HepG2 (cell line): ENCODE results near the gene TEKT1. TPM values are rescaled to one million over a fixed set of nuclear protein-coding genes. Genes with fewer than 3 reads are reported as not detected.

Experiments
- AKAP8 ChIP-seq: sonication (generic); formaldehyde crosslinking; IDR thresholded peaks from 2 replicates; pipeline ENCODE4 v1.5.1; 2020; ENCODE audit warnings: mild to moderate bottlenecking, missing genetic modification reagents
- DMAP1 ChIP-seq: IDR thresholded peaks from 2 replicates; pipeline ENCODE4 v1.6.1; 2016
- DNMT1 ChIP-seq: sonication (generic); formaldehyde crosslinking; IDR thresholded peaks from 2 replicates; pipeline ENCODE4 v1.5.1; 2020; ENCODE audit warnings: mild to moderate bottlenecking, missing genetic modification reagents
- DPF2 ChIP-seq: sonication (generic); formaldehyde crosslinking; IDR thresholded peaks from 2 replicates; pipeline ENCODE4 v1.4.0; 2020; ENCODE audit warnings: mild to moderate bottlenecking, low read depth, missing genetic modification reagents, borderline replicate concordance
- FOXA1 ChIP-seq, 2 experiments: fragments of 450-650 bp in 1 of 2; sonication (generic) in 1 of 2; formaldehyde crosslinking in 1 of 2; IDR thresholded peaks; 2 replicates each; pipeline versions ENCODE4 v1.4.0 to v1.6.1; 2016 to 2020; ENCODE audit warnings: missing genetic modification reagents in 1 of 2
- GMEB2 ChIP-seq: IDR thresholded peaks from 2 replicates; pipeline ENCODE4 v1.6.1; 2016; ENCODE audit warnings: missing biosample characterization, missing genetic modification reagents, low read depth
- GZF1 ChIP-seq: sonication (generic); formaldehyde crosslinking; IDR thresholded peaks from 2 replicates; pipeline ENCODE4 v1.5.1; 2020; ENCODE audit warnings: mild to moderate bottlenecking, missing genetic modification reagents
- HMGXB3 ChIP-seq: sonication (generic); formaldehyde crosslinking; IDR thresholded peaks from 2 replicates; pipeline ENCODE4 v1.4.0; 2020; ENCODE audit warnings: missing genetic modification reagents, borderline replicate concordance
- NCOA2 ChIP-seq: sonication (generic); formaldehyde crosslinking; IDR thresholded peaks from 2 replicates; pipeline ENCODE4 v1.8.0; 2022; ENCODE audit warnings: inconsistent platforms
- NR0B2 ChIP-seq: sonication (generic); formaldehyde crosslinking; IDR thresholded peaks from 2 replicates; pipeline ENCODE4 v1.4.0; 2020; ENCODE audit warnings: mild to moderate bottlenecking, missing genetic modification reagents
- SOX5 ChIP-seq: IDR thresholded peaks from 2 replicates; pipeline ENCODE4 v1.6.1; 2016; ENCODE audit warnings: borderline replicate concordance
- THAP7 ChIP-seq: sonication (generic); formaldehyde crosslinking; IDR thresholded peaks from 2 replicates; pipeline ENCODE4 v1.8.1; 2023; ENCODE audit warnings: mild to moderate bottlenecking, missing genetic modification reagents
- ZC3H13 ChIP-seq: sonication (generic); formaldehyde crosslinking; IDR thresholded peaks from 2 replicates; pipeline ENCODE4 v1.8.1; 2023; ENCODE audit warnings: mild to moderate bottlenecking, missing genetic modification reagents, moderate library complexity
- ZFP91 ChIP-seq: sonication (generic); formaldehyde crosslinking; IDR thresholded peaks from 2 replicates; pipeline ENCODE4 v1.9.0; 2022; ENCODE audit warnings: missing genetic modification reagents, mild to moderate bottlenecking, borderline replicate concordance
- ZNF292 ChIP-seq: sonication (generic); formaldehyde crosslinking; IDR thresholded peaks from 2 replicates; pipeline ENCODE4 v1.8.1; 2022; ENCODE audit warnings: mild to moderate bottlenecking, low read depth, missing genetic modification reagents, borderline replicate concordance
- ZNF547 ChIP-seq: sonication (generic); formaldehyde crosslinking; IDR thresholded peaks from 2 replicates; pipeline ENCODE4 v1.5.1; 2020; ENCODE audit warnings: mild to moderate bottlenecking, missing genetic modification reagents
- ZNF577 ChIP-seq: sonication (generic); formaldehyde crosslinking; IDR thresholded peaks from 2 replicates; pipeline ENCODE4 v1.4.0; 2020; ENCODE audit warnings: mild to moderate bottlenecking, low read depth, missing genetic modification reagents, borderline replicate concordance
- ZNF780A ChIP-seq: sonication (generic); formaldehyde crosslinking; IDR thresholded peaks from 2 replicates; pipeline ENCODE4 v1.8.0; 2022; ENCODE audit warnings: mild to moderate bottlenecking, missing genetic modification reagents, moderate library complexity
- ZSCAN31 ChIP-seq: sonication (generic); formaldehyde crosslinking; IDR thresholded peaks from 2 replicates; pipeline ENCODE4 v1.5.0; 2020; ENCODE audit warnings: low read depth, mild to moderate bottlenecking, missing genetic modification reagents
- polyA plus RNA-seq, 8 experiments: library from polyadenylated mRNA; depleted of rRNA in 3 of 8; stranded (reverse) in 7 of 8; unstranded in 1 of 8; fragments of >200 nt; fragmentation: Illumina TruSeq in 4 of 8; extraction: Trizol in 4 of 8; gene quantifications; 2 replicates each; pipeline versions ENCODE4 v1.2.1 to v1.2.3, GENCODE V29; 2011 to 2016; ENCODE audit warnings: low read depth in 4 of 8, missing spikeins in 1 of 8, mixed read lengths in 1 of 8; ENCODE audit not compliant: insufficient read depth in 1 of 8
- total RNA-seq, 5 experiments: library from RNA; depleted of rRNA; stranded (reverse); fragments of >200 nt; fragmentation: Illumina TruSeq; extraction: Trizol; gene quantifications; 2 replicates each; pipeline ENCODE4 v1.2.3, GENCODE V29; 2016; ENCODE audit warnings: low read depth in 1 of 5

TEKT1 gene
- total and polyA plus RNA-seq, 2 of the 13 experiments (the other 11 are each of a cell fraction or from before 2014, with no cell fraction given): not detected

GRCh38 chr17:6752068-6752909 lies 79.2 kb downstream of the TEKT1 start (continued):
- no peak for TF ChIP-seq ZNF577 (CRISPR knock-in tag)
- 0 out of 2 replicates have a peak, but pooled peaks have one; percentile 43 for TF ChIP-seq ZNF292 (CRISPR knock-in tag)
- TF ChIP-seq GMEB2 (CRISPR knock-in tag): no peak
- no peak for TF ChIP-seq ZNF547 (CRISPR knock-in tag)
- no peak for TF ChIP-seq DMAP1
- TF ChIP-seq THAP7 (CRISPR knock-in tag): no peak
- TF ChIP-seq ZC3H13 (CRISPR knock-in tag): no peak
- TF ChIP-seq DNMT1 (CRISPR knock-in tag): no peak
- TF ChIP-seq SOX5 (CRISPR knock-in tag): peak; percentile 43
- no peak for TF ChIP-seq ZSCAN31 (CRISPR knock-in tag)
- peak; percentile 61; the same call in 1 of the 2 replicates for TF ChIP-seq NCOA2 (CRISPR knock-in tag)
- no peak for TF ChIP-seq FOXA1 (IDR thresholded peaks at IDR 0.05)
- peak; percentile 74 for TF ChIP-seq FOXA1 (CRISPR knock-in tag; IDR thresholded peaks at IDR 0.05)
- no peak for TF ChIP-seq ZNF780A (CRISPR knock-in tag)
- no peak for TF ChIP-seq NR0B2
- no peak for TF ChIP-seq AKAP8 (CRISPR knock-in tag)
- TF ChIP-seq ZFP91 (CRISPR knock-in tag): no peak
- no peak for TF ChIP-seq GZF1 (CRISPR knock-in tag)
- peak; percentile 56; the same call in 1 of the 2 replicates for TF ChIP-seq DPF2 (CRISPR knock-in tag)
- no peak for TF ChIP-seq HMGXB3
